Stimulated activated CD8-positive, alpha-beta memory T cell treated with anti-CD3 and anti-CD28 coated beads, Interleukin-12 subunit alpha, Interleukin-12 subunit beta, amount 100 ng/mL, for 4 hours (primary cell): Measurements from ENCODE around the gene ITGA3.

Experiments
- DNase-seq: peaks from one replicate; pipeline ENCODE4 v3.0.0-alpha.2; 2020; ENCODE audit warnings: low read depth

Gene ITGA3

GRCh38 chr17:50055426-50056216 is at the start of gene ITGA3:
TSS of gene ITGA3 (plus strand) at chr17:50056110. CDS start at chr17:50056440, 330 bp downstream.
- peak; percentile 41 for DNase-seq

- no peak for DNase-seq
These were observed 46.6 kb upstream of the ITGA3 start for GRCh38 chr17:50009282-50009681.

- no peak for DNase-seq
These were observed 42.8 kb upstream of the ITGA3 start for GRCh38 chr17:50013079-50013478.

GRCh38 chr17:50014471-50015088 is 41.3 kb upstream of the ITGA3 start:
- DNase-seq: no peak

- no peak for DNase-seq
These were observed 40.8 kb upstream of the ITGA3 start for GRCh38 chr17:50015146-50015545.

GRCh38 chr17:50018909-50019308 is 37.0 kb upstream of the ITGA3 start:
- DNase-seq: no peak

- no peak for DNase-seq
These were observed 34.9 kb upstream of the ITGA3 start for GRCh38 chr17:50020841-50021599.

- no peak for DNase-seq
These were observed 34.1 kb upstream of the ITGA3 start for GRCh38 chr17:50021681-50022370.

- no peak for DNase-seq
These were observed 33.3 kb upstream of the ITGA3 start for GRCh38 chr17:50022463-50023130.

GRCh38 chr17:50023520-50023919 is 32.4 kb upstream of the ITGA3 start:
- DNase-seq: no peak

GRCh38 chr17:50024808-50025207 is 31.1 kb upstream of the ITGA3 start:
- DNase-seq: no peak

GRCh38 chr17:50026046-50026675 is 29.7 kb upstream of the ITGA3 start:
- no peak for DNase-seq

- peak; percentile 59 for DNase-seq
These were observed 29.1 kb upstream of the ITGA3 start for GRCh38 chr17:50026837-50027171.

- no peak for DNase-seq
These were observed 28.6 kb upstream of the ITGA3 start for GRCh38 chr17:50027172-50027880.

GRCh38 chr17:50027881-50028735 is 27.8 kb upstream of the ITGA3 start:
- DNase-seq: no peak

GRCh38 chr17:50028736-50029120 is 27.2 kb upstream of the ITGA3 start:
- DNase-seq: no peak

- DNase-seq: no peak
These were observed 26.7 kb upstream of the ITGA3 start for GRCh38 chr17:50029185-50029584.

- DNase-seq: no peak
These were observed 22.6 kb upstream of the ITGA3 start for GRCh38 chr17:50033316-50033715.

- no peak for DNase-seq
These were observed 21.2 kb upstream of the ITGA3 start for GRCh38 chr17:50034498-50035364.
